ENCODE data around the gene ZCWPW1. TPM values are rescaled to one million over a fixed set of nuclear protein-coding genes. Genes with fewer than 3 reads are reported as not detected.

The ZCWPW1 gene
- total and polyA plus RNA-seq, 7 donors = 1.2 to 9.4 (median 5.4) TPM

DNA sequence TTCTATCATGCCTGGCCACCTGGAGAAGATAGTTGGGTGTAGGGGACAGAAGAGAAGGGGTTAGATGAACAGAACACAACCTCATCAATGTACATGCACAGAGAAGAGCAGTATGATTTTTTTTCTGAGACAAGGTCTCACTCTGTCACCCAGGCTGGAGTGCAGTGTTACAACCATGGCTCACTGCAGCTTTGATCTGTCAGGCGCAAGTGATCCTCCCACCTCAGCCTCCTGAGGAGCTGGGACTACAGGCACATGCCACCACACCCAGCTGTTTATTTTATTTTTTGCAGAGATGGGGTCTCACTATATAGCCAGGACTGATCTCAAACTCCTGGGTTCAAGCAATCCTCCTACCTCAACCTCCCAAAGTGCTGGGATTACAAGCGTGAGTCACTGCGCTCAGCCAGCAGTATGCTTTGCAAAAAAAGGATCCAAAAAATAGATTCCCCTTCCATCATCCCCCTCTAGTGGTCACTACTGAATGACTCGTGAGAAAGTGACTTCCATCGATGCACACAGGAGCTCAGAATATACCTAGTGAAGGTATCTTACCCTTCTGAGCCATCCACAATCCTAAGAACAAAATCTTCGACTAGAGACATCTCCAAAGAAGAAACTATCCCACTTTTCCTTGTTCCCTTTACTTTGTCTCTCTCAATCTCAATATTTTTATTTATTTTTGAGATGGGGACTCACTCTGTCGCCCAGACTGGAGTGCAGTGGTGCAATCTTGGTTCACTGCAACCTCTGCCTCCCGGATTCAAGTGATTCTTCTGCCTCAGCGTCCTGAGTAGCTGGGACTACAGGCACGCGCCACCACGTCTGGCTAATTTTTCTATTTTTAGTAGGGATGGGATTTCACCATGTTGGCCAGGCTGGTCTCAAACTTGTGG lies 21.0 kb downstream of the ZCWPW1 start:
- Histone ChIP-seq H3K4me1 (no peaks in the 10 kb centered on the region), H3K36me3 (no peaks in the 10 kb centered on the region), H3K27me3 (no peaks in the 10 kb centered on the region), H3K4me3 (no peak overlapping the region), H3K27ac (no peak overlapping the region), H3K9me3 (no peaks in the 10 kb centered on the region)
- WGBS, 2 donors = 56 to 58% methylated on average over 12 of the region's 12 CpGs
- TF ChIP-seq POLR2A (IDR thresholded peaks at IDR 0.05) (no peak), POLR2AphosphoS5 (IDR thresholded peaks at IDR 0.05) (no peak), EP300 (IDR thresholded peaks at IDR 0.05) (no peak)
- TF ChIP-seq, protein P1, sequence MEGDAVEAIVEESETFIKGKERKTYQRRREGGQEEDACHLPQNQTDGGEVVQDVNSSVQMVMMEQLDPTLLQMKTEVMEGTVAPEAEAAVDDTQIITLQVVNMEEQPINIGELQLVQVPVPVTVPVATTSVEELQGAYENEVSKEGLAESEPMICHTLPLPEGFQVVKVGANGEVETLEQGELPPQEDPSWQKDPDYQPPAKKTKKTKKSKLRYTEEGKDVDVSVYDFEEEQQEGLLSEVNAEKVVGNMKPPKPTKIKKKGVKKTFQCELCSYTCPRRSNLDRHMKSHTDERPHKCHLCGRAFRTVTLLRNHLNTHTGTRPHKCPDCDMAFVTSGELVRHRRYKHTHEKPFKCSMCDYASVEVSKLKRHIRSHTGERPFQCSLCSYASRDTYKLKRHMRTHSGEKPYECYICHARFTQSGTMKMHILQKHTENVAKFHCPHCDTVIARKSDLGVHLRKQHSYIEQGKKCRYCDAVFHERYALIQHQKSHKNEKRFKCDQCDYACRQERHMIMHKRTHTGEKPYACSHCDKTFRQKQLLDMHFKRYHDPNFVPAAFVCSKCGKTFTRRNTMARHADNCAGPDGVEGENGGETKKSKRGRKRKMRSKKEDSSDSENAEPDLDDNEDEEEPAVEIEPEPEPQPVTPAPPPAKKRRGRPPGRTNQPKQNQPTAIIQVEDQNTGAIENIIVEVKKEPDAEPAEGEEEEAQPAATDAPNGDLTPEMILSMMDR (IDR thresholded peaks at IDR 0.05) = peak in 3 of 4 experiments; percentile 36 to 46 (median 41)
- intact Hi-C loops (cut with DNase I) = no loop called here
- no peak for DNase-seq

DNA sequence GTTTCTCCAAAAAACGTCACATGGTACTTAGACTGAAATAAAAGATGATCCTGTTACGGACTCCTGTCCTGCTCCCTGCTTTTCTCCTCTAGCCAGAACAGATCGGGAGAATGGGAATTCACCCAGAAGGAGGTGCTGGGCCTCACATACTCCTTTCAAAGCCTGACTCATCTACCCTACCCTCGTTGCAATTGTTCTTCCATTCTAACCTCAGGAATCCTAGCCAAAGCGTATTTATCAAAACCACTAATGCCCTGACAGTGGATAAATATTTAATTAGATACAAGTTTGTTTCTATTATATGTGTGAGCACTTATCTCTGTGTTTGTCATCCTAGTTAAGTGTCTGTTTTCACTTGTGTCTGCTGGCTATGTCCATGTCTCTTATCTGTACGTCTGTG lies 21.7 kb downstream of the ZCWPW1 start:
- H3K9me3 ChIP-seq = no peaks in the 10 kb centered on the region
- H3K36me3 ChIP-seq = no peaks in the 10 kb centered on the region
- H3K4me3 ChIP-seq = no peak overlapping the region
- WGBS, 2 donors = 56 to 68% methylated on average over 6 of the region's 6 CpGs
- intact Hi-C loops (cut with DNase I) = no loop called here
- TF ChIP-seq POLR2A (IDR thresholded peaks at IDR 0.05) (no peak), POLR2AphosphoS5 (IDR thresholded peaks at IDR 0.05) (no peak), EP300 (IDR thresholded peaks at IDR 0.05) (no peak)
- TF ChIP-seq, protein P1 (IDR thresholded peaks at IDR 0.05) = no peak
- H3K27me3 ChIP-seq = no peaks in the 10 kb centered on the region
- no peak for DNase-seq
- H3K4me1 ChIP-seq = no peaks in the 10 kb centered on the region
- no peak overlapping the region for H3K27ac ChIP-seq

DNA sequence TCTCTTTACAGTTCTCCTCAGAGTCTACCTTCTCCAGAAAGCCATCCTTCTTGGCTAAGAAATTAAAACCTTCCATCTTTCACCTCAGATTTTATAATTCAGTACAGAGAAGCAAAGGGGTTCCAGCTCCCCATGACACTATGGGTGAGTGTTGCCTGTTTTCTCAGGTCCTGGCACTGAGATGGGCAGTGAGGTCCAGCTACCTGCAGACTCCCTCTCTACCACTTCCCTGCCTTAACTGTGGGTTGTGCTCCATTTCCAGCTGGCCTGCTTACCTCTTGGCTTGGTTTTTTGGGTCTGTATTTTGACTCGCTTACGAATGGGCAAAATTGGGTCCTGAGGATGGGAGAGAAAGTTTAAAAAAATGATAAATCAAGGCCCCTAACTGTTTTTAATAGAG lies 26.3 kb downstream of the ZCWPW1 start:
- Histone ChIP-seq H3K4me3 (no peak overlapping the region), H3K9me3 (no peaks in the 10 kb centered on the region), H3K27me3 (no peaks in the 10 kb centered on the region), H3K4me1 (no peaks in the 10 kb centered on the region), H3K27ac (no peak overlapping the region), H3K36me3 (no peaks in the 10 kb centered on the region)
- intact Hi-C loops (cut with DNase I) = no loop called here
- TF ChIP-seq, protein P1 (IDR thresholded peaks at IDR 0.05) = no peak
- TF ChIP-seq EP300 (IDR thresholded peaks at IDR 0.05) = no peak
- no peak for TF ChIP-seq POLR2A (IDR thresholded peaks at IDR 0.05)
- DNase-seq = no peak
- WGBS, 2 donors = 97 to 99% methylated on average over 2 of the region's 2 CpGs

DNA sequence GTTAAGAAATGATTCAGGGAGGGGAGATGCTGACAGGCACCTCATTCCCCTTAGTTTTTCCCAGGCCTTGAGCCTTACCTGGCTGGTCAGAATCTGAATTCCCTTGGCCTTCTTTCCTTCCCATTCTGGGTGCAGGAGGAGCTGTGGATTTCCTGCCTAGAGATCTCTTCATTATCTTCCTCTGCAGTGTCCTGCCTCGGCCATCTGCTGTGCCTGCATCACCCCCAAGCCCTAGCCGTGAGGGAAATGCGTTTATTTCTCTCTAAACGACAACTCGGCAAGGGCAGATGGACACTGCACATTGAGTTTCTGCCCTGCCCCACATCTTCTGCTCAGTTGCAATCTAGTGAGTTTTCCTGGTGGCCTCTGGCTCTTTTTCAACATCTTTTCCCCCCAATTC lies 26.7 kb downstream of the ZCWPW1 start:
- Histone ChIP-seq H3K4me1 (no peaks in the 10 kb centered on the region), H3K36me3 (no peaks in the 10 kb centered on the region), H3K9me3 (no peaks in the 10 kb centered on the region), H3K27me3 (no peaks in the 10 kb centered on the region), H3K27ac (no peak overlapping the region), H3K4me3 (no peak overlapping the region)
- TF ChIP-seq EP300 (IDR thresholded peaks at IDR 0.05) = no peak
- no peak for TF ChIP-seq POLR2AphosphoS5 (IDR thresholded peaks at IDR 0.05)
- TF ChIP-seq, protein P1 (IDR thresholded peaks at IDR 0.05) = no peak
- TF ChIP-seq POLR2A (IDR thresholded peaks at IDR 0.05) = no peak
- 84 to 87% methylated on average over 5 of the region's 5 CpGs for WGBS, 2 donors
- DNase-seq = no peak
- intact Hi-C loops (cut with DNase I) = no loop called here
